NCI-H446 (cell line): ENCODE measurements around the gene MEIOSIN.
"Not testable (repeated sequence)": the region's sequence is repeated elsewhere in the genome, so short reads cannot be mapped to it uniquely, and the experiment has no call there.

Experiments used
- DNase-seq, 2 experiments: peaks; one replicate each; lab custom pipeline; 2025; lab: John Stamatoyannopoulos, UW

MEIOSIN gene, protein sequence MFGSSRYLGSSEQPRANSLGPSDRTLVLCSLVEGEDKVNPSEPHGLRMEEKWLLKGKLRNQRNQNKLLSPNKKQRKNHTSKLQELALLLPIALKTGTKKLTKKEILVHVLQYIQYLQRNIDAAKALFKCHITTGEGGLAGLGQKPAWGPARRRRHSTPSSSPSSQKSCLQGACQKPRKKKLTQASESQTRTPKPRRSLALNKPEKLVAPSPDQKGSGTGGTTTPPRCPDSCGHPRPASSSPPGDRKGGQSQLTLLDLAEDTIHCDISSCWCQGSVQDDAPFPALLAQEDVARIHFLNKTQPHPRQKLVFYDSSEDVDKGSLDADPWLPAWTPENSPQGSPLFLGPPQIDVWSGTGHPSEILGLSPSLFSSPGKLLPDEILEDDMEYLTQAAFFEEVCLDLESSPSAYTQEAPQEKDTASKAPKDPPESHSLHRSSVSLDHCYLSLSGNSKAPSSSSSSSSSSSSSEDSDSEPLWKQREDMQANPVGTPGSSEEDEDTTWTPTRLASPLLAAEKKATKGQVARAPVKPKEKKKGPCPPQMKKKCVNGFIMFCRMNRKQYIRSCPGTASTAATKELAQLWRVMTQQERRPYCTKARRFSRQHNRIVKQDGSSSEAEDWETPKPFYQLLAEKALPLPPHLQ

DNA sequence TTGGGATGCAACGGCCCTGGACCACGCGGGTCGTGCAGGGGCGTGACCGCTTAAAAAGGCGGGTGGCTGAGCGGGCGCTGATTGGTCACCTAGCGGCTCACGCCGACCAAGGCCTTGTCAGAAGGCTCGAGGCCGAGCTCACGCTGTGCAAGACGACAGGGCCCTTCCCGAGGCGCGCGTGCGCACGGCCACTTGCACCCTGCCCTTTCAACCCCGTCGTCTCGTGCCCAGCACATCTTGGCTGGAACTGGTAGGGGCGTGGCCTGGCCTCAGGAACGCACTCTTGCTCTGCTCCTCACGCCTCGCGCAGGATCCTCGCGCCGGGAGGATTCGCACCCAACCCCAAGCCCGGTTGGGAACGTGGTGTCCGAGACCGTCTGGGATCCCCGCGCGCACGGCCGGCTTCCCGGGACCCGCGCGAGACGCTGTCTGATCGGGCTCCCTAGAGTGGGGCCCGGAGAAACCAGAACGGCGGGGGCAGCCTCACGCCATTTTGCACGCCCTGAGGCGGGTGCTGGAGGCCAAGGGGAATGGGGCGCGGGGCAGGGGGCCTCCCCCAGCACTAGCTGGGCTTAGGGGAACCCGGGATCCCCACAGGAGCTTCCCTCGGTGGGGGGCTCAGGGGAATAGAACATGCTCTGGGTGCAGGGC, at the start of gene MEIOSIN:
Gene MEIOSIN, plus strand, starts transcription at position 280 of the 651 bp plus-strand sequence. CDS start 1,938 bp downstream, outside the sequence.
- no peak for DNase-seq

DNA sequence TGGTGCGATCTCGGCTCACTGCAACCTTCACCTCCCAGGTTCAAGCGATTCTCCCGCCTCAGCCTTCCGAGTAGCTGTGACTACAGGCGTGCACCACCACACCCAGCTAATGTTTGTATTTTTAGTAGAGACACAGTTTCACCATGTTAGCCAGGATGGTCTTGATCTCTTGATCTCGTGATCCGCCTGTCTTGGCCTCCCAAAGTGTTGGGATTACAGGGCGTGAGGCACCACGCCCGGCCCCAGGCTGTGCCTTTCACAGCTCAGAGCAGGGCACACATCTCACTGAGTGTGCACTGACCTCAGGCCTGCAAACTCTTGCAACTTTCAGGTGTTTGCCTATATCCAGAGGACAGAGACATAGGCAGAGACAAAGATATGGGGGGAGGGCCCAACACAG, 48.2 kb upstream of the MEIOSIN start:
- DNase-seq: not testable (repeated sequence)

DNA sequence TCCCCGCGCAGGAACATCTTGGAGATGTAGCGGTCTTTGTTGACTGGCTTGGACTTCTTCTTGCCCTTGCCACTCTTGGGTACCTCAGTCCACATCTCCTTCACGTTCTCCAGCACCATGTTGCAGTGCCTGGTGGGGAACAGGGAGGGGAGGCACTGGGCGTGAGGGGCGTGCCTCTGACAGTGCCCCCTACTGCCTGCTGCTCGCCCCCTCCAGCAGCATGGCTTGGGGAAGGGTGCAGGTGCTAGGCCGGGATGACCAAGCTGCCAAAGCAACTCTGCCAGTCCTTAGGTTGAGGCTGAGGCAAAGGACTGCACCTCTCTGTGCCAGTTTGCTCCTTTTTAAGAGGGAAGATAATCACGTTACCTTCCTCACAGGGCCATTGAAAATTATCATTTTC, 45.6 kb upstream of the MEIOSIN start:
- DNase-seq: no peak

DNA sequence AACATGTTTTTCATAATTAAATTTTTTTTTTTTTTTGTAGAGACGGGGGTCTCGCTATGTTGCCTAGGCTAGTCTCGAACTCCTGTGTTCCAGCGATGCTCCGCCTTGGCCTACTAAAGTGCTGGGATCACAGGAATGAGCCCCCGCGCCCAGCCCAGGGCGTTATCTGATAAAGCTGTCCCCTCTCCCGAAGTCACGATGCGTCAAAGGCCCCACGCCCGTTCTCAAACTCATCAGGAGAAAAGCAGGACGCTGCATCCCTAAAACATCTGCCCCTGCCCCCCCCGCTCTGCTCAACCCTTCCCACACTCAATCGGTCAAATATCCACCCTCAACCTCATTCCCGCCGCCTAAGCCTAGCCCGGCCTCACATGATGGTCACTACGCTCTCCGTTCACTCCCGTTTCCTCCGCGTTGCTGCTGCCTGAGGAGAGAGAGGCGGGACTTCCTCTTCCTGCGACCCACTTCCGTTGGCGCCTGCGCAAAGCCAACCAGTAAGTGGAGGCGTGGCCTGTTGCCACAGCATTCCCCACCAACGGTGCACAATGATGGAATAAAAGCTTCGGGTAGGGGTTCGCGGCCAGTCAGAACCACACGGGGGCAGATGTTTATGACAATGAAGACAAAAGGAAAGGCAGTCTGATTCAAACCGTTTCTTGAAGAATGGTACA, 41.6 kb upstream of the MEIOSIN start, which contains the start of gene SNRPD2:
Gene SNRPD2, minus strand, starts transcription at position 438 of the 671 bp plus-strand sequence. Its CDS starts 65 bp downstream, at position 373.
- peak; percentile 96 to 98 for DNase-seq

DNA sequence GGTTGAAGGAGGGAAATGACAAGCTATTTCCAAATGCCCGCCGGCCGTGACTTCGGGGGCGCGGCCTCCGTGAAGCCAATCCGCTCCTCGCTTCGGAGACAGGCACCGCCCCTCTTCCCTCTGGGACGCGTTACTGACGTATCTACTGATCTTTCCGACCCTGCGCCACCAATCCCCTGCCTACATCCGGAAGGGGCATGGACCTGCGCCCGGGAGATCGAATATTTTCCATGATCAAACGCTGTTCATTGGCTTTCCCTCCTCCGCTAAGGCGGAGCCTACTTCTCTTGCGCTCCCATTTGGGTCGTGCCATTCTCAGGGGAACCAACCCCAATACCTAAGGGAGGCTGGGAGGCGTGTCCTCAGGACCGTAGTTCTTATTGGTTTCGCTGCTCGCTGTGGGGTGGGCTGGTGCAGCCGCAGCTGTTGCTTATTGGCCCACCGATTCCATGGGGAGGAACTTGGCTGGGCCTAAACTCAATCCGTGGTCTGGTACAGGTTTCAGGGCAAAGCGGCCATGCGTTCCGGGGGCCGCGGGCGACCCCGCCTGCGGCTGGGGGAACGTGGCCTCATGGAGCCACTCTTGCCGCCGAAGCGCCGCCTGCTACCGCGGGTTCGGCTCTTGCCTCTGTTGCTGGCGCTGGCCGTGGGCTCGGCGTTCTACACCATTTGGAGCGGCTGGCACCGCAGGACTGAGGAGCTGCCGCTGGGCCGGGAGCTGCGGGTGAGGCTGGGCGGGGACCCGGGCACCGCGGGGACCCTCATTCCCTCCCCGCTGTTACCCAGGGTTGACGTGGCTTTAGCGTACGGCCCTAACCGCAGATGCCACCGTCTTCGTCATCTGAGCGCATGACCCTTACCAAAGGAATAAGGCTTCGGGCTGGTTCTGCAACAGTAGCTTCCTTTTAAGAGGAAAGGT, 40.8 kb upstream of the MEIOSIN start, which contains the start of gene QPCTL:
Gene QPCTL, plus strand, starts transcription at position 480 of the 919 bp plus-strand sequence. Its CDS starts 38 bp downstream, at position 518.
- DNase-seq: peak; percentile 99 to 100

DNA sequence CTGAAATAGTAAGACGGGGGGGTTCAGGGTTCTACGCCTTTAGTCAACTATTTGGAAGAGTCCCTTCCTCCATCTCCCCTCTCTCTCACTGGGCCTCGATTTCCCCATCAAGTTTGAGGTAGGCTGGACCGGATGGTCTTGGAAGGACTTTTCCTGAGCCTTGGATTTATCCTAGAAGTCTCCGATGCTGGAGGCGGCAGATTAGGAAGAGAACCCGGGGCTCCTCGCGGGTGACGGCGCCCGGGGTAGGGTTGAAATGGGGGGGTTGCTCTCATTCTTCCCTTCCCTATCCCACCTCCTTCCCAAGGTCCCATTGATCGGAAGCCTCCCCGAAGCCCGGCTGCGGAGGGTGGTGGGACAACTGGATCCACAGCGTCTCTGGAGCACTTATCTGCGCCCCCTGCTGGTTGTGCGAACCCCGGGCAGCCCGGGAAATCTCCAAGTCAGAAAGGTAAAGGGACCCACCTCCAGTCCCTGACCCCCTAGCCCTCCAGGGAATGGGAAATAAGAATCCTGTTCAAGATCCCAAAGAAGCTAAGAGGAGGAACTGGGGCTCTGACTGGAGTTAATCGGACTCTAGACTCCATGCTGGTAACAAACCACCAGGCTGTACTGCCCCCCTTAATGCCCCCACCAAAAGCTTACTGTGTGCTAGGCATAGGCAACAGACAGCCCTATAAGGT, 40.0 kb upstream of the MEIOSIN start:
- DNase-seq: peak; percentile 63 to 80

DNA sequence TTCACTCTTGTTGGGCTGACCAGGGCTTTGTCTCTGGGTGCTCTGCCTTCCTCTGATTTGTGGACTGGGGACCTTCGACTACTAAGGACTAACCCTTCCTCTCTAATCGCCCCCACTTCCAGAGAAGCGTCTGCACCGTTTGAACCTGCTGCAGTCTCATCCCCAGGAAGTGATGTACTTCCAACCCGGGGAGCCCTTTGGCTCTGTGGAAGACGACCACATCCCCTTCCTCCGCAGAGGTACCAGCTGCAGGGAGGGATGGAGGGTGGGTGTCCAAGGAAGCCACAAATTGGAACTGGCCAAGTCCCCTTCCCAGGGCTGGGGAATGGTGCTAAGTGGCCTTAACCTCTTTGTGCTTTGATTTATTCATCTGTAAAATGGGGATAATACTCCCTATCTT, 31.6 kb upstream of the MEIOSIN start:
- DNase-seq: no peak

DNA sequence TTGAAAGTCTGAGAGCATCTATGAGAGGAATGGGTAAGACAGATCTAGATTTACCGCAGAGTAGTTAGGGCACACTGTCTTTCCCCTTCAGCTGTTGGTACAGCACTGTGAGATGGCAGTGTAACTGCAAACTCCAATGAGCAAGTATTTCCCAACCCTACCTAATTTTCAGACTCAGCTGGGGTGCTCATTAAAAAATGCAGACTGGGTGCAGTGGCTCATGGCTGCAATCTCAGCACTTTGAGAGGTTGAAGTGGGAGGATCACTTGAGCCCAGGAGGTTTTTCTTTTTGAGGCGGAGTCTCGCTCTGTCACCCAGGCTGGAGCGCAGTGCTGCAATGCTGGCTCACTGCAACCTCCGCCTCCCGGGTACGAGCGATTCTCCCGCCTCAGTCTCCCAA, 28.1 kb upstream of the MEIOSIN start:
- no peak for DNase-seq

DNA sequence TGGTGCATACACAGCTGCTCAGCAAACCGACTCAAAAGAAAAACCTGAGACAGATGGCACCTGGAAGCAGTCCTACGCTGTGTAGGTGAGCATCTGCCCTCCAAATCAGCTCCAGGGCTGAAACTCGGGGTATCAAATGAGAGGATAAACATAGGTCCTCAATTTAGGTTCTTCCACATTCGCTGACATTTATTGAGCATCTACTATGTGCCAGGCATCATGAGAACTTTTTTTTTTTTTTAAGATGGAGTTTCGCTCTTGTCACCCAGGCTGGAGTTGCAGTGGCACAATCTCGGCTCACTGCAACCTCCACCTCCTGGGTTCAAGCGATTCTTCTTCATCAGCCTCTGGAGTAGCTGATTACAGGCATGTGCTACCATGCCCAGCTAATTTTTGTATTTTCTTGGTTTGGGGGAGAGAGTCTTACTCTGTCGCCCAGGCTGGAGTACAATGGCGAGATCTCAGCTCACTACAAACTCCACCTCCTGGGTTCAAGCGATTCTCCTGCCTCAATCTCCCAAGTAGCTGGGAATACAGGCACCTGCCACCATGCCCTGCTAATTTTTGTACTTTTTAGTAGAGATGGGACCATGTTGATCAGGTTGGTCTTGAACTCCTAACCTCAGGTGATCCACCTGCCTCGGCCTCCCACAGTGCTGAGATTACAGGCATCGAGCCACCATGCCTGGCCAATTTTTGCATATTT, 27.4 kb upstream of the MEIOSIN start:
- no peak for DNase-seq

DNA sequence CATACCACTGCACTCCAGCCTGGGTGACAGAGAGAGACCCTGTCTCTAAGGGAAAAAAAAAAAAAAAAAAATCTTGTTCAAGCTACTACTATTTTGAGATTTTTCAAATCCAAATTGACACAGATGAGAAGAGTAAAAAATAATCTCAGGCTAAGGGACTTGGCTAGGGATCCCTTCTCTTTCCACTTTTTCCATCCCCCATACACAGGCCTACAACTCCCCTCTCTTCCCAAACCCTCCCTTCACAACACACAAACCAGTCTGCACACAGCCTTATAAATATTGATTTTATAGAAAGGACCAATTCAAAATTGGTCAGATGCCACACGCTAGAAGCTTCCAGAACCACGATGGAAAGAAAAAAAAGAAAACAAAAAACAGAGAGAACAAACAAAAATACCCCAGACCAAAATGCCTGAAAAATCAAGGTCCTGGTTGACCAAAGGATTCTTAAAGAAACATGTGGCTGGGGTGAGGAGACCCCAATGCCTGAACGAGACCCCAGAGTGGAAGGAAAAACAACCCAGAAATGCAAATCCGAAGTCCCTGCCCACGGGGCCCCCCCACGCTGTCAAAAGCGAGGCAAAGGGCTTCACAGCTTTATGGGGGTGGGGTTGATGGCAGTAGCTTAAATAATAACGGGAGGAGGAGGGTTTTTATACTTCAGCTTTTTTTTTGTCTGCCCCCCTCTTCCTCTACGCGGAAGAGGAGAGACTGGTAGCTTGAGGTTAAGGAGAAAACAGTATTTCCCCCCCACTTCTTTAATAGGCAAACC, 22.7 kb upstream of the MEIOSIN start:
- DNase-seq: no peak

DNA sequence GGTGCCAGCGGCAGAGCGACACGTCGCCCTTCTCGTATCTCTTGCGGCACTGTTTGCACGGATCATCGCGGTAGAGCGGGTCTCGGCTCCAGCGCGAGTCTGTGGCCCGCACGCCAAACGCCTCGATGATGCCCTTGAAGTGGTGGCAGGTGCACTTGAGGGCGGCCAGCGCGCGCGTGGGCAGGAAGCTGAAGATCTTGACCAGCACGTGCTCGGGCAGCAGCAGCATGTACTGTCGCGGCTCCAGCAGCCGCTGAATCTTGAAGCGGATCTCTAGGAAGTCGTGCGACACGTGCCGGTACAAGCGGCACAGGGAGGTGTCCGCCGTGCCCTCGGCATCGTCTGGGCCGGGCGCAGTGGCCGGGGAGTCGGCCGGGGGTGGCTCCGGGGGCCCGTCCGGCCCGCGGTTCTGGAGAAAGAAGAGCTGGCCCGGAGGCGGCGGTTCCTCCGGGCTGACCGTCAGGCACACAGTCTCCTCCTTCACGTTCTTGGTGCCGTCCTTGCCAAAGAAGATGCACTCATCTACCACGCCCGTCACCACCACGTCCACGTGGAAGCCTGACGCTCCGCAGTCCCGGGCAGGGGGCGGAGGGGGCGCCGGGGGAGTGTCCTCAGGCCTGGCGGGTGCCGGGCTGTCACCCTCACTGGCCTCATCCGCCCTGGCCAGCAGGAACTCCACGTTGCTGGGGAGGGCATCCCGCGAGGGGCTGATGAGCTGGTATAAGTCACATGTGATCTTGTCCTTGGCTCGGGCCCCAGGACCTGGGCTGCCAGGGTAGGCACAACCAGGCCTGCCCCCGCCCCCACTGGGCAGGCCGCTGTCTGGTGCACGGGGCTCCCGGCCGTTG, 21.2 kb upstream of the MEIOSIN start:
- DNase-seq: no peak

DNA sequence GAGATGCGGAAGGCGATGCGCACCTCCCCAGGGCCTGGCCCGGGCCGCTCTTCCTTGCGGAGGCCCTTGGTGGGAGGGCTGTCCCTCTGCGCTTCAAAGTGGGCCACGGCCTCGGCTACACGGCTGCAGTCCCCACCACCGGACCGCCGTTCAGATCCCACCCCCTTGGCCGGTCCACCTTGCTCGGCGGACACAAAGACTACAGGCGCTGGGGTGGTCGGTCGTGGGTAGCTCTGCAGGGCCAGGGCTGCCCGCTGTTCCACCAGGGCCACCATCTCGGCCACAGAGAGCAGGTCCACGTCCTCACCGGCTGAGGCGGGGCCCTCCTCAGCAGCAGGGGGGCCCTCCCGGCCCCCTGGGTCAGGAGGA, 20.6 kb upstream of the MEIOSIN start:
- no peak for DNase-seq

DNA sequence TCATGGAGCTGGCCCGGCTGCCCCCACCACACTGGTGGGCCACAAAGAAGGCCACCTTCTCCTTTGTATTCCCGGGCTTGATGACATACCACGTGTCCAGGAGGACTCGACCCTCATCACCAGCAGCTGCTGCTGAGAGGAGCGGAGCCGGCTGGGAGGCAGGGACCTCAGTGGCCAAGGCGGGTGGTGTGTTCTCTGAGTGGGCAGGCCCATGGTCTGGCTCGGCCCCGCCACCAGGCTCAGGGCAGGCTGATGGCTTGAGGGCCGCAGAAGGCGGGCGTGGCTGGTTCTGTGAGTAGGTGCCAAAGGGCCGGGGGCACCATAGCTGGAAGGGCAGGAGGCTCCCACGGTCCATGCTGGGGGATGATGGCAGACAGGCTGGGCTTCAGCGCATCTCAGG, 20.1 kb upstream of the MEIOSIN start:
- DNase-seq: no peak

DNA sequence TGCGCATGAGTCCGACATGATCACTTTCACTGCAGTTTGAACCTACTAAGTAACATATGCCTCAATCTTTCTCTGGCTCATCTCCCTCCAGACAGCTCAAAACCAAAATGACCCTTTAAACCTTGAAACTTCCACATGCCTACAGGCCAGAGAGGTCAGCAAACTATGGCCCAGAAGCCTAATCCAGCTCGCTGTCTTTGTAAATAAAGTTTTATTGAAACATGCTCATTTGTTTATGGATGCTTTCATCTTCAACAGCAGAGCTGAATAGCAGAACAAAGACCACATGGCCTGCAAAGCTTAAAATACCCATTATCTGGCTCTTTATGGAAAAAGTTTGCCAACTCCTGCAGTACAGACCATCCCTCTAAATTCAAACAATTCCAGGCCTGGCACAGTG, 18.1 kb upstream of the MEIOSIN start:
- DNase-seq: no peak

DNA sequence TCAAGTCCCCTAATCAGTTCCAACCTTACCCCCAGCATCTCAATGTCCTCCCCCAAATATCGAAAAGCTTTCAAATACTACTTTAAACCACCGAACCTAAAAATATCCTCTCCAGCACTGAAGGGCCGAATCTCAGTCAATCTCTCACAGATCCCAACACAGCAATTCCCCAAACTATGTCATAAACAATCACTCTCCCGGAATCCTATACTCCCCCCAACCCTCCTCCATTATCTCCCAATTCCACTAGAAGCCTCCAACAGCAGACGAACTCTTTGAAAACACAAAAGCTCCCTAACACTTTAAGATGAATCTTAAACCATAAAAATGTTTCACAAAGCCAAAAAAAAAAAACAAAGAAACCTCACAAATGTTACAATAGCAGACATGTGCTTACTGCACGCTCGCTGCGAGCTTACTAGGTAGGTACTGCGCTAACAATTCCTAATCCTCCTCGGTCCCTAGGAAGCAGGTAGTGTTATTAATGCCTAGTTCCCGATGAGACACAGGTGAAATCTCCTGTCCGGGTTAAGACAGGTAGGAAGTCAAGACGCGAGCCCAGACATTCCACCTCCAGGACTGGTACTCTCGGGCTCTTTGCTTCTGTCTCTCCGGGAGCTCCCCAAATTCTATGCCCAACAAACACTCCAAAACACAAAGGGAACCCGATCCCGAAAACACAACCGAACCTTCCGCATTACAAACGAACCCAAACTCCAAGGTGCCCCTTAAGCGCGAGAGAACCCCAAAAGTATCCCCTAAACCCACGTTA, 16.7 kb upstream of the MEIOSIN start:
- DNase-seq: peak in 1 of 2 experiments; percentile 35

DNA sequence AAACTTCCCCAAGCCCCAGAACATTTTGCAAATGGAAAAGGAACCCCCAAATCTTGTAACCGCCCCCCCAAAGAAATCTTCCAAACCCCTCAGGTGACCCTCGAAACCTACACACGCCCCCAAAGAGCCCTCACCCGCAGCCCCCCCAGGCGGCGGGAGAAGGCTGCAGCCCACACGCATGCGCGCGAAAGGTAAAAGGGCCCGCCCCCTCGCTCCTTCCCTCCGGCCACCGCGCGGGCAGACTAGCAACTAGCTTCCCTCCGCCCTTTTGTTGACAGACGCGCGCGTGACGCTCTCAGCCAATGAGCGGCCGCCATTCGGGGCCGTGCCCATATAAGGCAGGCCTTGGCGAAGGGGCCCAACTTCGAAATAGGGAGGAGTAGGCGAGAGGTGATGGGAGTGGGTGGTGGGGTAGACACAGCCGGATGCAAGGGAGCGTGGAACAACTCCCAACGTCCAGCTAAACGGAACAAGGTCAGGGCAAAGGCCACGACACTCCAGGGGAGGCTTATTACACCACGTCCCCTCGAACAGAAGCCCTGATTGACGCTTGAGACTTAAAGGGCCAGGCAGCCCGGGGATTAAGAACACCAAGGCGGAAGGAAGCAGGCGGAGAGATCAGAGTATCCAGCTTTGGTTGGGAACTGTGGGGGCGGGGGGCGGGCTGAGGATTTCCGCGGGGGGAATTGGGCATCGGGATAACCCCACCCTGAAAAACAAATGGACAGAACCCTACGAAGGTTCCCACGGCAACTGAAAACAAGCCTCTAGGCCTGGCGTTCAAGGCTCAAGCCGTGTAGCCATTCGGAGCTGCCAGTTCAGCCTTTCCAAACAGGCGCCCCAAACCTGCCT, 15.9 kb upstream of the MEIOSIN start:
- peak; percentile 98 to 100 for DNase-seq
